ENCODE results near the gene FAM234A.
"Not testable (repeated sequence)": the region's sequence is repeated elsewhere in the genome, so short reads cannot be mapped to it uniquely, and the experiment has no call there.

The FAM234A gene

GRCh38 chr16:204046-204445 is 30.6 kb upstream of the FAM234A start:
- not testable (repeated sequence) for H3K4me2 ChIP-seq (ENCODE audit: low read length, poor library complexity, severe bottlenecking); H3K9me3 ChIP-seq (ENCODE audit: control insufficient read depth, low read length); H3K4me3 ChIP-seq (ENCODE audit: insufficient read depth in 1 of 2, low read depth in 1 of 2, low read length in 2 of 2); DNase-seq; H3K4me1 ChIP-seq (ENCODE audit: control insufficient read depth, insufficient read depth, low read depth, low read length); H3K9ac ChIP-seq (ENCODE audit: low read length); H2BK120ac ChIP-seq (ENCODE audit: low read depth, low read length); H2BK12ac ChIP-seq (ENCODE audit: low read length in 2 of 2); H2BK15ac ChIP-seq (ENCODE audit: low read depth, poor library complexity, severe bottlenecking); H4K91ac ChIP-seq (ENCODE audit: low read length); H4K8ac ChIP-seq (ENCODE audit: low read length); H2AK5ac ChIP-seq (ENCODE audit: low read length, severe bottlenecking); H3K14ac ChIP-seq (ENCODE audit: low read length in 2 of 2); H3K18ac ChIP-seq (ENCODE audit: low read depth in 1 of 2, low read length in 2 of 2); H2AFZ ChIP-seq (ENCODE audit: low read depth, low read length); H3K4ac ChIP-seq (ENCODE audit: low read depth in 1 of 2, low read length in 2 of 2); H3K23ac ChIP-seq (ENCODE audit: low read length in 2 of 2); H2BK5ac ChIP-seq (ENCODE audit: low read depth, low read length, poor library complexity, severe bottlenecking); H3K27me3 ChIP-seq (ENCODE audit: control insufficient read depth in 1 of 2, insufficient read depth in 1 of 2, low read length in 2 of 2); H3K27ac ChIP-seq (ENCODE audit: low read length, poor library complexity, severe bottlenecking)
- Histone ChIP-seq H3K36me3 (ENCODE audit: control insufficient read depth in 1 of 2, insufficient read depth in 2 of 2, low read depth in 1 of 2, low read length in 2 of 2) (peaks cover 62 to 75% of the 10 kb centered on the region in 2 experiments), H3K79me1 (replicated peaks; ENCODE audit: low read length, poor library complexity, severe bottlenecking) (peaks cover 19% of the 10 kb centered on the region)
- WGBS = 96% methylated on average over 9 of the region's 9 CpGs

- H2BK15ac ChIP-seq (ENCODE audit: low read depth, poor library complexity, severe bottlenecking); H2BK120ac ChIP-seq (ENCODE audit: low read depth, low read length); H3K14ac ChIP-seq (ENCODE audit: low read length in 2 of 2); H3K27ac ChIP-seq (ENCODE audit: low read length, poor library complexity, severe bottlenecking); H2BK12ac ChIP-seq (ENCODE audit: low read length in 2 of 2); H3K4me1 ChIP-seq (ENCODE audit: control insufficient read depth, insufficient read depth, low read depth, low read length); H3K18ac ChIP-seq (ENCODE audit: low read depth in 1 of 2, low read length in 2 of 2); H4K8ac ChIP-seq (ENCODE audit: low read length); H2BK5ac ChIP-seq (ENCODE audit: low read depth, low read length, poor library complexity, severe bottlenecking); H2AK5ac ChIP-seq (ENCODE audit: low read length, severe bottlenecking); H3K4me3 ChIP-seq (ENCODE audit: insufficient read depth in 1 of 2, low read depth in 1 of 2, low read length in 2 of 2); H3K27me3 ChIP-seq (ENCODE audit: control insufficient read depth in 1 of 2, insufficient read depth in 1 of 2, low read length in 2 of 2); H3K23ac ChIP-seq (ENCODE audit: low read length in 2 of 2); H2AFZ ChIP-seq (ENCODE audit: low read depth, low read length); H3K4ac ChIP-seq (ENCODE audit: low read depth in 1 of 2, low read length in 2 of 2); H3K4me2 ChIP-seq (ENCODE audit: low read length, poor library complexity, severe bottlenecking); H3K9me3 ChIP-seq (ENCODE audit: control insufficient read depth, low read length); H4K91ac ChIP-seq (ENCODE audit: low read length); H3K9ac ChIP-seq (ENCODE audit: low read length): not testable (repeated sequence)
- DNase-seq = peak; percentile 46
- peaks cover 65 to 85% of the 10 kb centered on the region in 2 experiments for H3K36me3 ChIP-seq (ENCODE audit: control insufficient read depth in 1 of 2, insufficient read depth in 2 of 2, low read depth in 1 of 2, low read length in 2 of 2)
- WGBS = 97% methylated on average over 3 of the region's 4 CpGs
- peaks cover 19% of the 10 kb centered on the region for H3K79me1 ChIP-seq (replicated peaks; ENCODE audit: low read length, poor library complexity, severe bottlenecking)
These were observed 25.3 kb upstream of the FAM234A start for GRCh38 chr16:209359-209758.

DNA sequence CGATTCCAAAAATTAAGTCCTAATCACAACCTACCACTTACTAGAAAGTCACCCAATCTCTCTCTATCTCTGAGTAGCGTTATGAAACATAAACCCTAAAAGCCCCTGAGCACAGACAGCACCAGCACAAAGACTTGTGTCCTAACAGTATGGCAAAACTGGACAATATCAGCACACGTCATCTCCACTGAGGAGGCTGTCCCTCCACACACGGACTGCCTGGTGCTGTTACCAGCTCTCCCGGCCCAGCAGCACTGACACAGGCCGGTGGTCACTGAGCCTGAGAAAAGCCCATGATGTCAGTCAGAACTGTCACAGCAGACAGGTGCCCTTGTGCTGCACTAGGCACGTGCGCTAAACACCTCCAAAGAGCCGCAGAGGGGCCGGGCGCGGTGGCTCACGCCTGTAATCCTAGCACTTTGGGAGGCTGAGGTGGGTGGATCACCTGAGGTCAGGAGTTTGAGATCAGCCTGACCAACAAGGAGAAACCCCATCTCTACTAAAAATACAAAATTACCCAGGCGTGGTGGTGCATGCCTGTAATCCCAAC is 22.9 kb upstream of the FAM234A start:
- H3K4me2 ChIP-seq (ENCODE audit: low read length, poor library complexity, severe bottlenecking); H3K27ac ChIP-seq (ENCODE audit: low read length, poor library complexity, severe bottlenecking); H2AFZ ChIP-seq (ENCODE audit: low read depth, low read length); H2BK120ac ChIP-seq (ENCODE audit: low read depth, low read length); H3K9me3 ChIP-seq (ENCODE audit: control insufficient read depth, low read length); H2BK5ac ChIP-seq (ENCODE audit: low read depth, low read length, poor library complexity, severe bottlenecking); H3K4ac ChIP-seq (ENCODE audit: low read depth in 1 of 2, low read length in 2 of 2); H3K18ac ChIP-seq (ENCODE audit: low read depth in 1 of 2, low read length in 2 of 2); DNase-seq; H2BK15ac ChIP-seq (ENCODE audit: low read depth, poor library complexity, severe bottlenecking); H3K9ac ChIP-seq (ENCODE audit: low read length); H3K14ac ChIP-seq (ENCODE audit: low read length in 2 of 2); H2BK12ac ChIP-seq (ENCODE audit: low read length in 2 of 2); H3K27me3 ChIP-seq (ENCODE audit: control insufficient read depth in 1 of 2, insufficient read depth in 1 of 2, low read length in 2 of 2); H3K23ac ChIP-seq (ENCODE audit: low read length in 2 of 2); H3K4me3 ChIP-seq (ENCODE audit: insufficient read depth in 1 of 2, low read depth in 1 of 2, low read length in 2 of 2); H4K8ac ChIP-seq (ENCODE audit: low read length); H3K4me1 ChIP-seq (ENCODE audit: control insufficient read depth, insufficient read depth, low read depth, low read length); H2AK5ac ChIP-seq (ENCODE audit: low read length, severe bottlenecking): not testable (repeated sequence)
- WGBS = 98% methylated on average over 14 of the region's 14 CpGs
- Histone ChIP-seq H3K36me3 (ENCODE audit: control insufficient read depth in 1 of 2, insufficient read depth in 2 of 2, low read depth in 1 of 2, low read length in 2 of 2) (peaks cover 69 to 83% of the 10 kb centered on the region in 2 experiments), H3K79me1 (replicated peaks; ENCODE audit: low read length, poor library complexity, severe bottlenecking) (peaks cover 21% of the 10 kb centered on the region), H4K91ac (ENCODE audit: low read length) (peak overlapping the region; percentile 2)

DNA sequence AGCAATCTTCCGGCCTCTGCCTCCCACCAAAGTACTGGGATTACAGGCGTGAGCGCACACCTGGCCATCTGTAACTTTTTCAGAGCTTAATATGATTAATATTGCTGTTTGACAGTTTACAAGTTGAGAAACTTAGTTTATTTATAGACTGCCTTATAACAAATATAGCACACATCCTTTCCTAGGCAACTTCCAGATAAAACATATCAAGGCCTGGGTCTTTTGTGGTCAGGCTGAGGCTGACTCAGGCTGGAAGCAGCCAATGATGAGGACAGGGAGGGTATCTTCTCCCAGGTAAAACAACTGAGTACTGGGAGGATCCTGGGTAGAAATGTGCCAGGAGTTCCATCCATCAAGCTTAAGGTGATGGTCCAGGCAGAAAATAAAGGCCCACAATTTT is 21.6 kb upstream of the FAM234A start:
- peaks cover 72 to 82% of the 10 kb centered on the region in 2 experiments for H3K36me3 ChIP-seq (ENCODE audit: control insufficient read depth in 1 of 2, insufficient read depth in 2 of 2, low read depth in 1 of 2, low read length in 2 of 2)
- H3K79me1 ChIP-seq (replicated peaks; ENCODE audit: low read length, poor library complexity, severe bottlenecking) = peaks cover 15% of the 10 kb centered on the region
- H2AFZ ChIP-seq (ENCODE audit: low read depth, low read length) = no peak overlapping the region
- no peak overlapping the region for H4K91ac ChIP-seq (ENCODE audit: low read length)
- H2BK120ac ChIP-seq (ENCODE audit: low read depth, low read length) = no peak overlapping the region
- H3K4me2 ChIP-seq (ENCODE audit: low read length, poor library complexity, severe bottlenecking) = no peak overlapping the region
- 100% methylated on average over 1 of the region's 3 CpGs for WGBS
- no peak overlapping the region for H2BK5ac ChIP-seq (ENCODE audit: low read depth, low read length, poor library complexity, severe bottlenecking)
- H3K23ac ChIP-seq (ENCODE audit: low read length in 2 of 2) = no peak overlapping the region
- no peak for DNase-seq
- no peak overlapping the region for H4K8ac ChIP-seq (ENCODE audit: low read length)
- H3K18ac ChIP-seq (ENCODE audit: low read depth in 1 of 2, low read length in 2 of 2) = no peak overlapping the region
- no peak overlapping the region for H3K4me3 ChIP-seq (ENCODE audit: insufficient read depth in 1 of 2, low read depth in 1 of 2, low read length in 2 of 2)
- no peak overlapping the region for H3K4ac ChIP-seq (ENCODE audit: low read depth in 1 of 2, low read length in 2 of 2)
- H3K14ac ChIP-seq (ENCODE audit: low read length in 2 of 2) = no peak overlapping the region
- H3K27me3 ChIP-seq (ENCODE audit: control insufficient read depth in 1 of 2, insufficient read depth in 1 of 2, low read length in 2 of 2) = no peaks in the 10 kb centered on the region
- H3K4me1 ChIP-seq (ENCODE audit: control insufficient read depth, insufficient read depth, low read depth, low read length) = peaks cover 7% of the 10 kb centered on the region
- no peak overlapping the region for H2BK12ac ChIP-seq (ENCODE audit: low read length in 2 of 2)
- no peak overlapping the region for H3K9ac ChIP-seq (ENCODE audit: low read length)
- H3K9me3 ChIP-seq (ENCODE audit: control insufficient read depth, low read length) = no peaks in the 10 kb centered on the region
- no peak overlapping the region for H2AK5ac ChIP-seq (ENCODE audit: low read length, severe bottlenecking)
- H2BK15ac ChIP-seq (ENCODE audit: low read depth, poor library complexity, severe bottlenecking) = no peak overlapping the region
- no peak overlapping the region for H3K27ac ChIP-seq (ENCODE audit: low read length, poor library complexity, severe bottlenecking)
